ENCODE results near the gene PGLYRP3. TPM values are rescaled to one million over a fixed set of nuclear protein-coding genes. Genes with fewer than 3 reads are reported as not detected.

Gene PGLYRP3
- total RNA-seq, 1 experiment from 2014 or later = not detected

- H3K4me3 ChIP-seq (ENCODE audit: low read length) = no peak overlapping the region
- TF ChIP-seq EZH2phosphoT487 (IDR thresholded peaks at IDR 0.05; ENCODE audit: borderline replicate concordance, low read length) (no peak), CTCF (conservative IDR thresholded peaks at IDR 0.05; ENCODE audit: low read depth, low read length) (peak; percentile 95)
- H3K36me3 ChIP-seq (ENCODE audit: low read depth, low read length) = no peaks in the 10 kb centered on the region
- CTCF ChIA-PET = interaction anchor here (0.5 to 1.6 kb wide), 8 partner anchors 135 to 781 kb away, joined by 3 to 9 read pairs (median 4); no protein-coding TSS in a partner anchor
- H3K27ac ChIP-seq (ENCODE audit: low read length) = no peak overlapping the region
- peak; percentile 81 for ATAC-seq
- intact Hi-C loops (cut with micrococcal nuclease) = loop anchor here (2.0 to 10.0 kb wide), 3 partner anchors 49 to 389 kb away; partner anchors contain the start of genes ILF2 and NPR1
- no peaks in the 10 kb centered on the region for H4K20me1 ChIP-seq (ENCODE audit: low read length)
- no peaks in the 10 kb centered on the region for H3K79me2 ChIP-seq (ENCODE audit: low read length)
- peaks cover 13% of the 10 kb centered on the region for H3K27me3 ChIP-seq (ENCODE audit: low read length)
- no peak overlapping the region for H2AFZ ChIP-seq (ENCODE audit: low read length)
- H3K9me3 ChIP-seq (ENCODE audit: low read length) = no peaks in the 10 kb centered on the region
- peaks cover 4% of the 10 kb centered on the region for H3F3A ChIP-seq (ENCODE audit: low read length, unreplicated experiment)
- DNase-seq = peak; percentile 92
- no peak overlapping the region for H3K9ac ChIP-seq (ENCODE audit: low read length)
- H3K9me2 ChIP-seq (replicated peaks; ENCODE audit: low read length) = no peaks in the 10 kb centered on the region
- H3K4me1 ChIP-seq (ENCODE audit: insufficient read depth, low read length) = peaks cover 46% of the 10 kb centered on the region
- H3K4me2 ChIP-seq (ENCODE audit: low read length) = no peak overlapping the region
- POLR2A ChIA-PET (ENCODE audit: unreplicated experiment) = interaction anchor here (0.6 kb wide), 2 partner anchors 30 to 353 kb away, joined by 3 read pairs; no protein-coding TSS in a partner anchor
- no TSS peak for BruUV-seq (replicated peaks)
Observed at GRCh38 chr1:153355445-153356071, 42.8 kb upstream of the PGLYRP3 start.

GRCh38 chr1:153354515-153355193 lies 41.9 kb upstream of the PGLYRP3 start:
- H2AFZ ChIP-seq (ENCODE audit: low read length) = no peak overlapping the region
- intact Hi-C loops (cut with micrococcal nuclease) = loop anchor here (2.0 to 10.0 kb wide), 3 partner anchors 50 to 390 kb away; partner anchors contain the start of genes ILF2 and NPR1
- DNase-seq (no peak), ATAC-seq (no peak)
- no peak for TF ChIP-seq EZH2phosphoT487 (IDR thresholded peaks at IDR 0.05; ENCODE audit: borderline replicate concordance, low read length)
- 0 out of 2 replicates have a peak, but pooled peaks have one; percentile 35 for TF ChIP-seq CTCF (conservative IDR thresholded peaks at IDR 0.05; ENCODE audit: low read depth, low read length)
- no peak for TF ChIP-seq EZH2 (IDR thresholded peaks at IDR 0.05; ENCODE audit: low read length, unreplicated experiment)
- no peaks in the 10 kb centered on the region for H3K9me3 ChIP-seq (ENCODE audit: low read length)
- no peaks in the 10 kb centered on the region for H3K79me2 ChIP-seq (ENCODE audit: low read length)
- H3F3A ChIP-seq (ENCODE audit: low read length, unreplicated experiment) = peaks cover 4% of the 10 kb centered on the region
- POLR2A ChIA-PET (ENCODE audit: unreplicated experiment) = interaction anchor here (0.6 kb wide), 2 partner anchors 29 to 354 kb away, joined by 3 read pairs; no protein-coding TSS in a partner anchor
- H3K9me2 ChIP-seq (replicated peaks; ENCODE audit: low read length) = no peaks in the 10 kb centered on the region
- H4K20me1 ChIP-seq (ENCODE audit: low read length) = no peaks in the 10 kb centered on the region
- H3K27ac ChIP-seq (ENCODE audit: low read length) = no peak overlapping the region
- H3K36me3 ChIP-seq (ENCODE audit: low read depth, low read length) = no peaks in the 10 kb centered on the region
- peaks cover 20% of the 10 kb centered on the region for H3K27me3 ChIP-seq (ENCODE audit: low read length)
- no peak overlapping the region for H3K9ac ChIP-seq (ENCODE audit: low read length)
- CTCF ChIA-PET = interaction anchor here (0.5 to 1.6 kb wide), 8 partner anchors 136 to 782 kb away, joined by 3 to 9 read pairs (median 4); no protein-coding TSS in a partner anchor
- no TSS peak for BruUV-seq (replicated peaks)
- no peak overlapping the region for H3K4me2 ChIP-seq (ENCODE audit: low read length)
- no peak overlapping the region for H3K4me3 ChIP-seq (ENCODE audit: low read length)
- peaks cover 46% of the 10 kb centered on the region for H3K4me1 ChIP-seq (ENCODE audit: insufficient read depth, low read length)

Data from PC-3 (cell line).